Measurements from ENCODE around the gene PARP9.

The PARP9 gene

GRCh38 chr3:122520861-122521260 is 43.2 kb downstream of the PARP9 start:
- TF ChIP-seq CTCF (IDR thresholded peaks at IDR 0.05; ENCODE audit: low read depth, low read length, missing control alignments), result no peak
- DNase-seq (ENCODE audit: low read depth), result no peak
- no peak overlapping the region for H3K4me3 ChIP-seq (ENCODE audit: low read depth, low read length)
- in situ Hi-C loops (cut with HindIII; ENCODE audit: low sequenced_read_pairs), result no loop called here

DNA sequence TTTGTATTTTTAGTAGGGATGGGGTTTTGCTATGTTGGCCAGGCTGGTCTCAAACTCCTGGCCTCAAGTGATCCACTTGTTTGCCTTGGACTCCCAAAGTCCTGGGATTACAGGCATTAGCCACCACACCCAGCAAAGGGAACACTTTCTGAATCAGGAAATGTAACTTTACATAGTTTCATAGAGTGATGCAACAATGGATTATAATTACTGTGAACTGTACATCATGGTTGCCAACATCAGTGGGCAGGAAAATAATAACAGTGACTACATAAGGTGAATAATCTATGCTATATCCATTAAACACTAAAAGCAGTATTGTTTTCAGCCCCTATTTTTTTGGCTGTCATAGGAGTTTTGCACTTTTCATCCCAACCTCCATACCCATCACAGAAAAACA is 44.4 kb downstream of the PARP9 start:
- TF ChIP-seq CTCF (IDR thresholded peaks at IDR 0.05; ENCODE audit: low read depth, low read length, missing control alignments), result no peak
- no peak overlapping the region for H3K4me3 ChIP-seq (ENCODE audit: low read depth, low read length)
- no peak for DNase-seq (ENCODE audit: low read depth)
- in situ Hi-C loops (cut with HindIII; ENCODE audit: low sequenced_read_pairs), result no loop called here

DNA sequence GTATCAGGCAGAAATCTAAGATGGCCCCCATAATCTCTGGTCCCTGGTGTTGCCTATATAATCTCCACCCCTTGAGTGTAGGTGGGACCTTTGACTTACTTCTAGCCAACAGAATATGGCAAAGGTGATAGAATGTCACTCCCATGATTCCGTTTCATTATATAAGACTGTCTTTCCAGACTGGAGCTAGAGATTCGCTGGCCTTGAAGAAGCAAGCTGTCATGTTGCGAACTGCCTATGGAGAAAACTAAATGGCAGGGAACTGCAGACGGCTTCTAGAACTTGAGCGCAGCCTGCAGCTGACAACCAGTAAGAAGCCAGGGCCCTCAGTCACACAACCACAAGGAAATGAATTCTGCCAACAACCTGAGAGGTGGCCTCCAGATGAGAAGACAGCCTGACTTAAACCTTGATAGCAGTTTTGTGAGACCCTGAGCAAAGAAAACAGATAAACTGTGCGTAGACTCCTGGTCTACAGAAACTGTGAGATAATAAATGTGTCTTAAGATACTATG is 47.2 kb downstream of the PARP9 start:
- DNase-seq (ENCODE audit: low read depth), result no peak
- no peak for TF ChIP-seq CTCF (IDR thresholded peaks at IDR 0.05; ENCODE audit: low read depth, low read length, missing control alignments)
- in situ Hi-C loops (cut with HindIII; ENCODE audit: low sequenced_read_pairs), result no loop called here
- no peak overlapping the region for H3K4me3 ChIP-seq (ENCODE audit: low read depth, low read length)

- no peak for TF ChIP-seq CTCF (IDR thresholded peaks at IDR 0.05; ENCODE audit: low read depth, low read length, missing control alignments)
- DNase-seq (ENCODE audit: low read depth), result no peak
- H3K4me3 ChIP-seq (ENCODE audit: low read depth, low read length), result no peak overlapping the region
- in situ Hi-C loops (cut with HindIII; ENCODE audit: low sequenced_read_pairs), result no loop called here
Observed at GRCh38 chr3:122515870-122516269, 48.2 kb downstream of the PARP9 start.

DNA sequence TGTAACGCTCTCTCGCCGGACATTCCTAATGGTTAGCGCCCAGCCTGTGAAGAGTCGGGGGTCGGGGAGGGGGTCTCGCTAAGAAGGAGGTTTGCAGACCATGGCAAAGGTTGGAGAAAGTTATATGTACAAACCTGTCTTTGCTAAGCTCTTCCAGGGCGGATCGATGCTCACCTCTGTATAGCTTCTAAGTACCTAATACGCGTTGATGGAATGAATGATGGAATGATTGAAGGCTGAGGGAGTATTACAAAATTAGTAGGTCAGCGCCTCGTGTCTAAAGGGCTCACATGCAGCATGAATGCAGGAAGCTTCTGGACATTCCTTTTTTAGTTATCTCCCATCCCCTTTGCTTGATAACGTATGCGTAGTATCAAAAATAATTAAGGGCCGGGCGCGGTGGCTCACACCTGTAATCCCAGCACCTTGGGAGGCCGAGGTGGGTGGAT is 49.1 kb downstream of the PARP9 start:
- TF ChIP-seq CTCF (IDR thresholded peaks at IDR 0.05; ENCODE audit: low read depth, low read length, missing control alignments), result no peak
- in situ Hi-C loops (cut with HindIII; ENCODE audit: low sequenced_read_pairs), result no loop called here

GRCh38 chr3:122514123-122515019 is 49.7 kb downstream of the PARP9 start, which contains the start of gene KPNA1:
TSS of gene KPNA1 (minus strand) at chr3:122514939. CDS start at chr3:122496565, 18,374 bp downstream.
- H3K4me3 ChIP-seq (ENCODE audit: low read depth, low read length), result peak within 1 kb of the TSS; percentile 86
- no peak for TF ChIP-seq CTCF (IDR thresholded peaks at IDR 0.05; ENCODE audit: low read depth, low read length, missing control alignments)
- DNase-seq (ENCODE audit: low read depth), result peak; percentile 70
- in situ Hi-C loops (cut with HindIII; ENCODE audit: low sequenced_read_pairs), result no loop called here

More for the DNA sequence above, 49.1 kb downstream of the PARP9 start:
- peak overlapping the region; percentile 86 for H3K4me3 ChIP-seq (ENCODE audit: low read depth, low read length)
- no peak for DNase-seq (ENCODE audit: low read depth)
